GM19240 (cell line): ENCODE measurements around the gene LEO1.
"Not testable (repeated sequence)": the region's sequence is repeated elsewhere in the genome, so short reads cannot be mapped to it uniquely, and the experiment has no call there.

ENCODE experiments used
- DNase-seq: peaks from one replicate; pipeline ENCODE4 v3.0.0; 2011; ENCODE audit warnings: low spot score; ENCODE audit not compliant: insufficient read length

LEO1 gene

GRCh38 chr15:52003710-52004109 lies 32.1 kb upstream of the LEO1 start:
- no peak for DNase-seq

GRCh38 chr15:52003089-52003488 lies 31.5 kb upstream of the LEO1 start:
- DNase-seq, result not testable (repeated sequence)

- no peak for DNase-seq
Observed at GRCh38 chr15:52002351-52002750, 30.8 kb upstream of the LEO1 start.

- DNase-seq, result no peak
Observed at GRCh38 chr15:51992953-51993352, 21.4 kb upstream of the LEO1 start.

- DNase-seq, result no peak
Observed at GRCh38 chr15:51991141-51991540, 19.6 kb upstream of the LEO1 start.

- no peak for DNase-seq
Observed at GRCh38 chr15:51982770-51983103, 11.2 kb upstream of the LEO1 start.

- peak; percentile 35 for DNase-seq
Observed at GRCh38 chr15:51982013-51982769, 10.6 kb upstream of the LEO1 start.

GRCh38 chr15:51973775-51974174 lies 2.2 kb upstream of the LEO1 start:
- DNase-seq, result no peak

GRCh38 chr15:51973220-51973619 lies 1.6 kb upstream of the LEO1 start:
- no peak for DNase-seq

- DNase-seq, result no peak
Observed at GRCh38 chr15:51971032-51971374, 575 bp downstream of the LEO1 start.

- no peak for DNase-seq
Observed at GRCh38 chr15:51970132-51970817, 1.3 kb downstream of the LEO1 start.

- no peak for DNase-seq
Observed at GRCh38 chr15:51969728-51970127, 1.9 kb downstream of the LEO1 start.

- no peak for DNase-seq
Observed at GRCh38 chr15:51967583-51967982, 4.0 kb downstream of the LEO1 start.

GRCh38 chr15:51966192-51966591 lies 5.4 kb downstream of the LEO1 start:
- no peak for DNase-seq

GRCh38 chr15:51965691-51966090 lies 5.9 kb downstream of the LEO1 start:
- no peak for DNase-seq

GRCh38 chr15:51955504-51955903 lies 16.1 kb downstream of the LEO1 start:
- no peak for DNase-seq

GRCh38 chr15:51952805-51953204 lies 18.8 kb downstream of the LEO1 start:
- DNase-seq, result no peak

- DNase-seq, result no peak
Observed at GRCh38 chr15:51947124-51947523, 24.5 kb downstream of the LEO1 start.

GRCh38 chr15:51939216-51939615 lies 32.4 kb downstream of the LEO1 start:
- DNase-seq, result no peak

GRCh38 chr15:51938286-51938685 lies 33.3 kb downstream of the LEO1 start:
- no peak for DNase-seq

- DNase-seq, result no peak
Observed at GRCh38 chr15:51936105-51936478, 35.5 kb downstream of the LEO1 start.

- peak; percentile 20 for DNase-seq
Observed at GRCh38 chr15:51935466-51936104, 36.0 kb downstream of the LEO1 start.

GRCh38 chr15:51932161-51932560 lies 39.4 kb downstream of the LEO1 start:
- no peak for DNase-seq
